Ovary (tissue), 9 donors: Measurements from ENCODE around the gene CACNA2D3. TPM values are rescaled to one million over a fixed set of nuclear protein-coding genes. Genes with fewer than 3 reads are reported as not detected.

ENCODE experiments used
- DNase-seq, 5 donors: peaks; one replicate each; pipeline ENCODE4 v3.0.0-alpha.2; 2019 to 2020
- H3K27ac ChIP-seq, 2 donors: fragments of 200-600 bp; one replicate each; pipeline versions ENCODE4 v1.5.1 to v1.8.0; 2019 to 2022
- H3K27me3 ChIP-seq: fragments of 200-600 bp; one replicate; pipeline ENCODE4 v1.8.0; 2022
- H3K36me3 ChIP-seq: fragments of 200-600 bp; sonication (generic); one replicate; pipeline ENCODE4 v1.5.1; 2019
- H3K4me1 ChIP-seq: one replicate; pipeline ENCODE4 v1.8.1; 2013; ENCODE audit warnings: mild to moderate bottlenecking, moderate library complexity; ENCODE audit not compliant: insufficient read depth
- H3K4me3 ChIP-seq: fragments of 200-600 bp; sonication (generic); one replicate; pipeline ENCODE4 v1.5.1; 2017
- H3K9me3 ChIP-seq, 2 donors: fragments of 200-600 bp in 1 of 2; sonication (generic) in 1 of 2; one replicate each; pipeline versions ENCODE4 v1.5.1 to v1.8.1; 2013 to 2019; ENCODE audit warnings: mild to moderate bottlenecking in 1 of 2, moderate library complexity in 1 of 2
- CTCF ChIP-seq, 3 donors: fragments of 450-650 bp in 2 of 3; fragments of 200-600 bp in 1 of 3; IDR thresholded peaks; one replicate each; pipeline versions ENCODE4 v1.5.1 to v1.8.0; 2016 to 2022; ENCODE audit warnings: antibody characterized with exemption in 3 of 3, mild to moderate bottlenecking in 1 of 3
- EP300 ChIP-seq: sonication (generic); formaldehyde crosslinking; IDR thresholded peaks from one replicate; pipeline ENCODE4 v1.6.1; 2017; ENCODE audit warnings: antibody characterized with exemption
- POLR2A ChIP-seq: fragments of 450-650 bp; IDR thresholded peaks from one replicate; pipeline ENCODE4 v1.6.1; 2017; ENCODE audit warnings: antibody characterized with exemption, mild to moderate bottlenecking, moderate library complexity
- WGBS, 3 donors: extraction: QIAGEN DNeasy Blood & Tissue Kit in 1 of 3; methylation state at CpG; one replicate each; pipeline versions ENCODE4 v1.1.5 to v1.1.7; 2013 to 2017; 5-methylcytosine and 5-hydroxymethylcytosine counted together
- intact Hi-C, 4 donors: fragments of 100-400 bp; cut with DNase I; formaldehyde crosslinking; loops; one replicate each; pipeline versions ENCODE4 v1.11.0 to v1.15.1; 2022 to 2023
- polyA plus RNA-seq, 2 donors: library from polyadenylated mRNA; stranded (reverse); fragments of 200-250 nt in 1 of 2; fragments of 350-450 nt in 1 of 2; fragmentation: Illumina TruSeq in 1 of 2; extraction: RNeasy Lipid Tissue Mini Kit (QIAGEN cat#74804) in 1 of 2; gene quantifications; one replicate each; pipeline ENCODE4 v1.2.3, GENCODE V29; 2013 to 2014
- total RNA-seq, 7 donors: library from RNA; depleted of rRNA in 2 of 7; stranded (reverse); fragments of >200 nt in 2 of 7; fragmentation: NEBNext Ultra II Directional in 3 of 7; extraction: Animal tissue kit (Norgen Biotek cat#: 25700) in 3 of 7; gene quantifications; one replicate each; pipeline versions ENCODE4 v1.1.0 to v1.2.4, GENCODE V29; 2016 to 2023
- donor health status: DM: no; HTN: no; CAD: no; lungs with moderate emphysema.
- donor health status: DM: no; HTN: no; CAD: no.
- donor health status: Bipolar disorder and iron deficiency.
- donor health status: DM: yes; HTN: yes; CAD: no.
- donor health status: DM: no; HTN: no; CAD: no.
- donor health status: DM: yes; HTN: yes; CAD: no.

The CACNA2D3 gene
- total and polyA plus RNA-seq, 9 donors = 2.0 to 10.1 (median 4.7) TPM

DNA sequence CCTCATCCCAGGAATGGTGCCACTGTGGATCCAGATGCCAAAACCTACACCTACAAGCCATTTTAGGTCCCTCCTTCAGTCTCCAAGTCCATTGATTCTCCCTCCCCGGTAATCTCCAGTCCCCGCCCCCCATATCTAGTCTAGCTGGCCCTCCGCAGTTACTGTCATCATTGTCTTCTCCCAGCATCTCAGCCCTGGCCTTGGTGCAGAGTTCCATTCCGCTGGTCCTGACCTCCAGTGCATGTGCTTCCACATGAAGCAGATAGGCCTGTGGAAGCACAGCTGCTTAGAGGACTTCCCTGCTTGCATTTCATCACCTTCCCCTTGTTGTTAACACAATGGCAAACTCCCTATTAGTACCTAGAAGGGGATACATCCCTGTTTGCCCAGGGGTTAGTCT, 473.7 kb downstream of the CACNA2D3 start:
- intact Hi-C loops = no loop called here
- no peaks in the 10 kb centered on the region for H3K9me3 ChIP-seq
- WGBS, 3 donors = 84 to 95% (median 94%) methylated on average over 4 of the region's 4 CpGs
- H3K27ac ChIP-seq = no peak overlapping the region
- no peaks in the 10 kb centered on the region for H3K36me3 ChIP-seq
- H3K4me3 ChIP-seq = no peak overlapping the region
- no peak for DNase-seq
- peaks cover 5% of the 10 kb centered on the region for H3K4me1 ChIP-seq
- TF ChIP-seq POLR2A = no peak
- no peak for TF ChIP-seq CTCF (IDR thresholded peaks at IDR 0.05)
- no peak for TF ChIP-seq EP300
- no peaks in the 10 kb centered on the region for H3K27me3 ChIP-seq

DNA sequence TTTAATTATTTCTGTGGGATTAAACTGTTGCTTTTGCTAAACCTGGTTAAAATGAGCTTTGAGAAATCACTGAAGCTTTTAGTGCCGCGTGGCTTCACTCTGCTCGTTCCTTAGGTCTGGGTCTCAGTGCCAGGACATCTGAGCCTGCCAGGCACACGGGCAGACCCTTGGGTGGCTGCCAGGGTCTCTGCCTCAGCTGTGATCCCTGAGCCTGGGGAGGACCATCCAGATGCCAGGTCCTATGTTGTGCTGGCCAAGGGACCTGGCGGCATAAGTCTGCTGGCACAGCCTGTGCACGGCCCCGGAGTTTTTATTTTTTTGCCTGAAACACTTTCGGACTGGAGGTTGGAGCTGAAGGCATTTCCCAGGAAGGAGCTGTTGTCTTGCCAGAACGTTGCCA, 477.4 kb downstream of the CACNA2D3 start:
- TF ChIP-seq EP300 (no peak), CTCF (IDR thresholded peaks at IDR 0.05) (no peak), POLR2A (no peak)
- H3K4me3 ChIP-seq = no peak overlapping the region
- H3K4me1 ChIP-seq = peaks cover 5% of the 10 kb centered on the region
- peak in 3 of 5 donors; percentile 26 to 45 (median 34) for DNase-seq
- no peaks in the 10 kb centered on the region for H3K9me3 ChIP-seq
- H3K36me3 ChIP-seq = no peaks in the 10 kb centered on the region
- no peak overlapping the region for H3K27ac ChIP-seq
- H3K27me3 ChIP-seq = no peaks in the 10 kb centered on the region
- intact Hi-C loops = no loop called here
- WGBS, 3 donors = 23 to 35% (median 26%) methylated on average over 9 of the region's 9 CpGs

GRCh38 chr3:54600441-54601204, 478.3 kb downstream of the CACNA2D3 start:
- intact Hi-C loops = no loop called here
- TF ChIP-seq CTCF (IDR thresholded peaks at IDR 0.05) (no peak), POLR2A (no peak), EP300 (no peak)
- H3K27ac ChIP-seq = no peak overlapping the region
- H3K9me3 ChIP-seq = no peaks in the 10 kb centered on the region
- peak in 4 of 5 donors; percentile 21 to 39 (median 33) for DNase-seq
- no peak overlapping the region for H3K4me3 ChIP-seq
- H3K27me3 ChIP-seq = no peaks in the 10 kb centered on the region
- H3K36me3 ChIP-seq = no peaks in the 10 kb centered on the region
- 5 to 18% (median 9%) methylated on average over 12 of the region's 12 CpGs for WGBS, 3 donors
- H3K4me1 ChIP-seq = peaks cover 5% of the 10 kb centered on the region

DNA sequence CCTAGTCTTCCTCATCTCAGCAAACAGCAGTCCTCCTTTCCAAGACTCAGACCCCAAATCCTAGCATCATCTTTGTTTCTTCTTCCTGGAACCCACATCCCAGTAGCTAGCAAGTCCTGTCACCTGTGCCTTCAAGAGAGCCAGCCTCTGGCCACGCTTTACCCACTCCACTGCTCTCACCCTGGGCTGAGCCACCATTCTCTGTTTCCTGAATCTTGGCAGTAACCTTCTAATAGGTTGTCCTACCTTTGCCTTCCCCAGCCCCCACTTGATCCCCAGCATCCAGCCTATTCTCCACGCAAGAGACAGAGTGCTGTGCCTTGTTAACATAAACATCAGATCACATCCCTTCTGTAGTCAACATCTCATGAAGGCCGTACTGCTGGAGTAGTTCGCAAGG, 482.1 kb downstream of the CACNA2D3 start:
- H3K4me1 ChIP-seq = peaks cover 5% of the 10 kb centered on the region
- intact Hi-C loops = no loop called here
- no peaks in the 10 kb centered on the region for H3K9me3 ChIP-seq
- H3K27ac ChIP-seq = no peak overlapping the region
- TF ChIP-seq POLR2A = no peak
- no peak for TF ChIP-seq CTCF (IDR thresholded peaks at IDR 0.05)
- no peak for TF ChIP-seq EP300
- H3K36me3 ChIP-seq = no peaks in the 10 kb centered on the region
- DNase-seq = no peak
- no peaks in the 10 kb centered on the region for H3K27me3 ChIP-seq
- H3K4me3 ChIP-seq = no peak overlapping the region
- 88 to 96% (median 91%) methylated on average over 4 of the region's 4 CpGs for WGBS, 3 donors
